ENCODE results near the gene EIF4H. TPM values are rescaled to one million over a fixed set of nuclear protein-coding genes. Genes with fewer than 3 reads are reported as not detected.
"Not testable (repeated sequence)": the region's sequence is repeated elsewhere in the genome, so short reads cannot be mapped to it uniquely, and the experiment has no call there.

EIF4H gene
- polyA plus RNA-seq, 2 donors: 148 to 205 TPM

DNA sequence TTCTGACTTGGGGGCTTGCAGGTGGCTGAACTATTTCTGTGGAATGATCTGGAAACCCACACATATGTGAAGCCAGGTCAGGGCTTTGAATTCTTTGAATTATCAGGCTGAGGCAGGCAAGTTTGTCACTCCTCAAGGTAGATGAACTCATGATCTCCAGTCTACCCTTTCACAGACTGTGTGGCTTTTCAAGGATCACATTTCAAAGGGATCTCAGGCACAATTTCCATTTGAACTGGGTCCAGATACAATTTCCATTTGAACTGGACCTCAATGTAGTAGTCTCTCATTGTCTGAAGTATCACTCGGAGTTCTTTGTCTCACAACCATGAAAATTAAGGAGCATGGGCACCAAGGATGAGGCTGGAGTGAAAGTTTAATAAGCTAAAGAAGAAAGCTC lies 25.7 kb upstream of the EIF4H start:
- 88 to 89% methylated on average over 1 of the region's 1 CpG for WGBS, 2 donors
- no peaks in the 10 kb centered on the region for H3K4me1 ChIP-seq (ENCODE audit: control insufficient read depth in 2 of 2, insufficient read depth in 2 of 2, low read length in 1 of 2)

DNA sequence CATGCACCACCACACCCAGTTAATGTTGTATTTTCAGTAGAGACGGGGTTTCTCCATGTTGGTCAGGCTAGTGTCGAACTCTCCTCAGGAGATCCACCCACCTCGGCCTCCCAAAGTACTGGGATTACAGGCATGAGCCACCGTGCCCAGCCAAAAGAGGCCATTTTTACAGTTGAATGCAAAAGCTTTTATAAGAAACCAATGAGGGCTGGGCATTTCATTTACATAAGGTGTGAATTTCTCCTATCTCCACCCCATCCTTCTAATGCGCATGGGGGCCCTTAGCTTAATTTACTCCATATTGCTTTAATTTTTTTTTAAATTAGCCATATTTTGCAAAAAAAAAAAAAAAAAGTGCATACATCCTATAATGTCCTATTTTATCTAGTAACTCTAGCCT lies 25.1 kb upstream of the EIF4H start:
- Histone ChIP-seq H3K4me1 (ENCODE audit: control insufficient read depth in 2 of 2, insufficient read depth in 2 of 2, low read length in 1 of 2) (no peaks in the 10 kb centered on the region), H3K27ac (ENCODE audit: low read depth in 2 of 2, low read length in 1 of 2) (no peak overlapping the region), H3K9me3 (ENCODE audit: control insufficient read depth in 2 of 2, insufficient read depth in 1 of 2, low read depth in 1 of 2, low read length in 1 of 2) (peaks cover 0 to 3% of the 10 kb centered on the region in 2 donors), H3K4me3 (ENCODE audit: low read depth in 1 of 2, low read length in 2 of 2) (no peak overlapping the region), H3K36me3 (ENCODE audit: control insufficient read depth in 2 of 2, insufficient read depth in 2 of 2, low read length in 1 of 2) (no peaks in the 10 kb centered on the region), H3K27me3 (ENCODE audit: control insufficient read depth in 1 of 2, insufficient read depth in 2 of 2, low read length in 2 of 2) (no peaks in the 10 kb centered on the region)
- 97% methylated on average over 5 of the region's 5 CpGs for WGBS, 2 donors

More for the DNA sequence above, 25.7 kb upstream of the EIF4H start:
- Histone ChIP-seq H3K36me3 (ENCODE audit: control insufficient read depth in 2 of 2, insufficient read depth in 2 of 2, low read length in 1 of 2) (no peaks in the 10 kb centered on the region), H3K27ac (ENCODE audit: low read depth in 2 of 2, low read length in 1 of 2) (no peak overlapping the region), H3K27me3 (ENCODE audit: control insufficient read depth in 1 of 2, insufficient read depth in 2 of 2, low read length in 2 of 2) (no peaks in the 10 kb centered on the region), H3K4me3 (ENCODE audit: low read depth in 1 of 2, low read length in 2 of 2) (no peak overlapping the region), H3K9me3 (ENCODE audit: control insufficient read depth in 2 of 2, insufficient read depth in 1 of 2, low read depth in 1 of 2, low read length in 1 of 2) (peaks cover 0 to 3% of the 10 kb centered on the region in 2 donors)

DNA sequence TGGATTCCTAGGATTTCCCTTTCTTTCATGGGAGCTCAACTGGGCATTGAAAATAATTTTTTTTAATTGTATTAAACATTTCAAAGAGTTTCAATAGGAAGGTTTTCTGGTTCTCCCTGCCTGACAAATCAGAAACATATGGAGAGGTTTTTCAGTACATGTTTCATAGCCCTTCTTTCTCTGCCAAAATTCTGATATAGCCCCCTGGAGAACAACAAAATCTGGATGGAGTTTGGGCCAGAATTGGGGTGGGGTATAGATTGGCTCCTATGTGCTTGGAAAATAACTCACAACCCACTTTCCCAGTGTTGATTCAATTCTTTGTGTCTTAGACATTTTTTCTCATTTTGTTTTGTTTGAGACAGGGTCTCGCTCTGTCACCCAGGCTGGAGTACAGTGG lies 24.6 kb upstream of the EIF4H start:
- H3K27ac ChIP-seq (ENCODE audit: low read depth in 2 of 2, low read length in 1 of 2): no peak overlapping the region
- no peaks in the 10 kb centered on the region for H3K36me3 ChIP-seq (ENCODE audit: control insufficient read depth in 2 of 2, insufficient read depth in 2 of 2, low read length in 1 of 2)
- H3K4me1 ChIP-seq (ENCODE audit: control insufficient read depth in 2 of 2, insufficient read depth in 2 of 2, low read length in 1 of 2): no peaks in the 10 kb centered on the region
- H3K27me3 ChIP-seq (ENCODE audit: control insufficient read depth in 1 of 2, insufficient read depth in 2 of 2, low read length in 2 of 2): no peaks in the 10 kb centered on the region
- no peak overlapping the region for H3K4me3 ChIP-seq (ENCODE audit: low read depth in 1 of 2, low read length in 2 of 2)
- H3K9me3 ChIP-seq (ENCODE audit: control insufficient read depth in 2 of 2, insufficient read depth in 1 of 2, low read depth in 1 of 2, low read length in 1 of 2): peaks cover 0 to 3% of the 10 kb centered on the region in 2 donors
- 94 to 97% methylated on average over 1 of the region's 1 CpG for WGBS, 2 donors

GRCh38 chr7:74153736-74154135 lies 20.4 kb upstream of the EIF4H start:
- whole genome bisulfite sequencing, 2 donors: 65 to 67% methylated on average over 9 of the region's 9 CpGs
- Histone ChIP-seq H3K9me3 (ENCODE audit: control insufficient read depth in 2 of 2, insufficient read depth in 1 of 2, low read depth in 1 of 2, low read length in 1 of 2) (no peaks in the 10 kb centered on the region), H3K4me3 (ENCODE audit: low read depth in 1 of 2, low read length in 2 of 2) (no peak overlapping the region), H3K27me3 (ENCODE audit: control insufficient read depth in 1 of 2, insufficient read depth in 2 of 2, low read length in 2 of 2) (no peaks in the 10 kb centered on the region), H3K27ac (ENCODE audit: low read depth in 2 of 2, low read length in 1 of 2) (peak overlapping the region in 1 of 2 donors; percentile 27), H3K36me3 (ENCODE audit: control insufficient read depth in 2 of 2, insufficient read depth in 2 of 2, low read length in 1 of 2) (no peaks in the 10 kb centered on the region), H3K4me1 (ENCODE audit: control insufficient read depth in 2 of 2, insufficient read depth in 2 of 2, low read length in 1 of 2) (no peaks in the 10 kb centered on the region)

- Histone ChIP-seq H3K9me3 (ENCODE audit: control insufficient read depth in 2 of 2, insufficient read depth in 1 of 2, low read depth in 1 of 2, low read length in 1 of 2) (no peaks in the 10 kb centered on the region), H3K27me3 (ENCODE audit: control insufficient read depth in 1 of 2, insufficient read depth in 2 of 2, low read length in 2 of 2) (no peaks in the 10 kb centered on the region), H3K27ac (ENCODE audit: low read depth in 2 of 2, low read length in 1 of 2) (no peak overlapping the region), H3K4me1 (ENCODE audit: control insufficient read depth in 2 of 2, insufficient read depth in 2 of 2, low read length in 1 of 2) (no peaks in the 10 kb centered on the region), H3K4me3 (ENCODE audit: low read depth in 1 of 2, low read length in 2 of 2) (no peak overlapping the region), H3K36me3 (ENCODE audit: control insufficient read depth in 2 of 2, insufficient read depth in 2 of 2, low read length in 1 of 2) (no peaks in the 10 kb centered on the region)
- WGBS, 2 donors: 79 to 87% methylated on average over 9 of the region's 9 CpGs
These were observed 18.3 kb upstream of the EIF4H start for GRCh38 chr7:74155810-74156395.

- Histone ChIP-seq H3K27me3 (ENCODE audit: control insufficient read depth in 1 of 2, insufficient read depth in 2 of 2, low read length in 2 of 2) (no peaks in the 10 kb centered on the region), H3K9me3 (ENCODE audit: control insufficient read depth in 2 of 2, insufficient read depth in 1 of 2, low read depth in 1 of 2, low read length in 1 of 2) (no peaks in the 10 kb centered on the region), H3K4me1 (ENCODE audit: control insufficient read depth in 2 of 2, insufficient read depth in 2 of 2, low read length in 1 of 2) (no peaks in the 10 kb centered on the region), H3K36me3 (ENCODE audit: control insufficient read depth in 2 of 2, insufficient read depth in 2 of 2, low read length in 1 of 2) (no peaks in the 10 kb centered on the region), H3K27ac (ENCODE audit: low read depth in 2 of 2, low read length in 1 of 2) (no peak overlapping the region), H3K4me3 (ENCODE audit: low read depth in 1 of 2, low read length in 2 of 2) (no peak overlapping the region)
- WGBS, 2 donors: 92 to 95% methylated on average over 9 of the region's 9 CpGs
These were observed 16.6 kb upstream of the EIF4H start for GRCh38 chr7:74157605-74158004.

- H3K4me1 ChIP-seq (ENCODE audit: control insufficient read depth in 2 of 2, insufficient read depth in 2 of 2, low read length in 1 of 2): no peaks in the 10 kb centered on the region
- no peaks in the 10 kb centered on the region for H3K36me3 ChIP-seq (ENCODE audit: control insufficient read depth in 2 of 2, insufficient read depth in 2 of 2, low read length in 1 of 2)
- no peaks in the 10 kb centered on the region for H3K9me3 ChIP-seq (ENCODE audit: control insufficient read depth in 2 of 2, insufficient read depth in 1 of 2, low read depth in 1 of 2, low read length in 1 of 2)
- H3K27ac ChIP-seq (ENCODE audit: low read depth in 2 of 2, low read length in 1 of 2): no peak overlapping the region
- H3K27me3 ChIP-seq (ENCODE audit: control insufficient read depth in 1 of 2, insufficient read depth in 2 of 2, low read length in 2 of 2): no peaks in the 10 kb centered on the region
- no peak overlapping the region for H3K4me3 ChIP-seq (ENCODE audit: low read depth in 1 of 2, low read length in 2 of 2)
- 34 to 50% methylated on average over 7 of the region's 7 CpGs for WGBS, 2 donors
These were observed 9.1 kb upstream of the EIF4H start for GRCh38 chr7:74164985-74165456.

GRCh38 chr7:74165867-74166593 lies 8.1 kb upstream of the EIF4H start:
- Histone ChIP-seq H3K27ac (ENCODE audit: low read depth in 2 of 2, low read length in 1 of 2) (no peak overlapping the region), H3K4me3 (ENCODE audit: low read depth in 1 of 2, low read length in 2 of 2) (no peak overlapping the region), H3K4me1 (ENCODE audit: control insufficient read depth in 2 of 2, insufficient read depth in 2 of 2, low read length in 1 of 2) (no peaks in the 10 kb centered on the region), H3K27me3 (ENCODE audit: control insufficient read depth in 1 of 2, insufficient read depth in 2 of 2, low read length in 2 of 2) (no peaks in the 10 kb centered on the region), H3K9me3 (ENCODE audit: control insufficient read depth in 2 of 2, insufficient read depth in 1 of 2, low read depth in 1 of 2, low read length in 1 of 2) (no peaks in the 10 kb centered on the region), H3K36me3 (ENCODE audit: control insufficient read depth in 2 of 2, insufficient read depth in 2 of 2, low read length in 1 of 2) (no peaks in the 10 kb centered on the region)
- 96% methylated on average over 15 of the region's 15 CpGs for WGBS, 2 donors

GRCh38 chr7:74167324-74167723 lies 6.8 kb upstream of the EIF4H start:
- H3K36me3 ChIP-seq (ENCODE audit: control insufficient read depth in 2 of 2, insufficient read depth in 2 of 2, low read length in 1 of 2); H3K9me3 ChIP-seq (ENCODE audit: control insufficient read depth in 2 of 2, insufficient read depth in 1 of 2, low read depth in 1 of 2, low read length in 1 of 2); H3K27me3 ChIP-seq (ENCODE audit: control insufficient read depth in 1 of 2, insufficient read depth in 2 of 2, low read length in 2 of 2); H3K4me1 ChIP-seq (ENCODE audit: control insufficient read depth in 2 of 2, insufficient read depth in 2 of 2, low read length in 1 of 2); H3K4me3 ChIP-seq (ENCODE audit: low read depth in 1 of 2, low read length in 2 of 2): not testable (repeated sequence)
- peak overlapping the region in 1 of 2 donors; percentile 9 for H3K27ac ChIP-seq (ENCODE audit: low read depth in 2 of 2, low read length in 1 of 2)
- 63 to 65% methylated on average over 6 of the region's 6 CpGs for WGBS, 2 donors

GRCh38 chr7:74173074-74173473 lies 1.1 kb upstream of the EIF4H start:
- H3K27ac ChIP-seq (ENCODE audit: low read depth in 2 of 2, low read length in 1 of 2): peak overlapping the region in 1 of 2 donors; percentile 74
- H3K36me3 ChIP-seq (ENCODE audit: control insufficient read depth in 2 of 2, insufficient read depth in 2 of 2, low read length in 1 of 2): no peaks in the 10 kb centered on the region
- H3K9me3 ChIP-seq (ENCODE audit: control insufficient read depth in 2 of 2, insufficient read depth in 1 of 2, low read depth in 1 of 2, low read length in 1 of 2): no peaks in the 10 kb centered on the region
- no peaks in the 10 kb centered on the region for H3K4me1 ChIP-seq (ENCODE audit: control insufficient read depth in 2 of 2, insufficient read depth in 2 of 2, low read length in 1 of 2)
- WGBS, 2 donors: 48 to 59% methylated on average over 14 of the region's 14 CpGs
- H3K27me3 ChIP-seq (ENCODE audit: control insufficient read depth in 1 of 2, insufficient read depth in 2 of 2, low read length in 2 of 2): no peaks in the 10 kb centered on the region
- no peak overlapping the region for H3K4me3 ChIP-seq (ENCODE audit: low read depth in 1 of 2, low read length in 2 of 2)

Measured in esophagus (tissue), 2 donors.